KMS-11 (cell line): ENCODE measurements around the gene ARAP3.
A peak's percentile ranks its signal among the peaks of the same experiment; 100 is the strongest.

Source experiments
- H2AFZ ChIP-seq: fragments of 200-600 bp; sonication (generic); 2 replicates; pipeline ENCODE4 v1.6.1; 2016; ENCODE audit warnings: antibody characterized with exemption, mixed run types, low read depth
- H3K27ac ChIP-seq: fragments of 200-600 bp; sonication (generic); 2 replicates; pipeline ENCODE4 v1.6.1; 2016; ENCODE audit warnings: mild to moderate bottlenecking, mixed run types
- H3K27me3 ChIP-seq: fragments of 200-600 bp; sonication (generic); 2 replicates; pipeline ENCODE4 v1.6.1; 2017; ENCODE audit warnings: mild to moderate bottlenecking, low read depth, mixed run types, moderate library complexity; ENCODE audit not compliant: insufficient read depth
- H3K36me3 ChIP-seq: fragments of 200-600 bp; sonication (generic); 2 replicates; pipeline ENCODE4 v1.6.1; 2017; ENCODE audit warnings: mild to moderate bottlenecking, mixed run types; ENCODE audit not compliant: insufficient read depth
- H3K4me1 ChIP-seq: fragments of 200-600 bp; sonication (generic); 2 replicates; pipeline ENCODE4 v1.6.1; 2016; ENCODE audit warnings: mild to moderate bottlenecking, low read depth, mixed run types; ENCODE audit not compliant: poor library complexity, severe bottlenecking
- H3K4me2 ChIP-seq: fragments of 200-600 bp; sonication (generic); 2 replicates; pipeline ENCODE4 v1.7.0; 2016; ENCODE audit warnings: mild to moderate bottlenecking, mixed run types
- H3K4me3 ChIP-seq: fragments of 200-600 bp; sonication (generic); IDR thresholded peaks from 2 replicates; pipeline ENCODE4 v1.6.1; 2017; ENCODE audit warnings: low read depth, low read length, mixed read lengths; ENCODE audit not compliant: insufficient read depth
- H3K79me2 ChIP-seq: fragments of 200-600 bp; sonication (generic); 2 replicates; pipeline ENCODE4 v1.6.1; 2016; ENCODE audit warnings: low read depth, mixed run types; ENCODE audit not compliant: insufficient read depth
- H3K9ac ChIP-seq: fragments of 200-600 bp; sonication (generic); 2 replicates; pipeline ENCODE4 v1.6.1; 2016; ENCODE audit warnings: mild to moderate bottlenecking, mixed run types
- H4K20me1 ChIP-seq: fragments of 200-600 bp; sonication (generic); 2 replicates; pipeline ENCODE4 v1.6.1; 2016; ENCODE audit warnings: mild to moderate bottlenecking, mixed run types; ENCODE audit not compliant: insufficient read depth
- CTCF ChIP-seq: fragments of 200-600 bp; sonication (generic); conservative IDR thresholded peaks from 2 replicates; pipeline ENCODE4 v1.6.1; 2017; ENCODE audit warnings: low read depth, mild to moderate bottlenecking, antibody characterized with exemption, low read length, moderate library complexity, mixed read lengths

Gene ARAP3

GRCh38 chr5:141623186-141623585 lies 58.8 kb downstream of the ARAP3 start:
- Histone ChIP-seq H3K27ac (no peak overlapping the region), H3K36me3 (0 out of 2 replicates have a peak, but pooled peaks cover 4% of the 10 kb centered on the region), H3K4me2 (no peak overlapping the region), H3K9ac (no peak overlapping the region), H3K79me2 (no peaks in the 10 kb centered on the region), H3K4me3 (no peak overlapping the region), H4K20me1 (no peaks in the 10 kb centered on the region), H3K27me3 (no peaks in the 10 kb centered on the region), H2AFZ (no peak overlapping the region), H3K4me1 (peaks cover 18% of the 10 kb centered on the region)
- no peak for TF ChIP-seq CTCF

GRCh38 chr5:141618804-141619554 lies 63.1 kb downstream of the ARAP3 start, which contains the start of gene DIAPH1:
Gene DIAPH1 (minus strand): TSS chr5:141619000. CDS start chr5:141618914, 86 bp downstream.
- Histone ChIP-seq H3K4me3 (no peak within 1 kb of the TSS), H3K79me2 (peaks cover 38% of the 10 kb centered on the region), H3K9ac (peak within 1 kb of the TSS; percentile 72), H4K20me1 (no peaks in the 10 kb centered on the region), H3K27me3 (no peaks in the 10 kb centered on the region), H3K4me2 (peak within 1 kb of the TSS; percentile 68), H3K27ac (peak within 1 kb of the TSS; percentile 54), H3K36me3 (no peaks in the 10 kb centered on the region), H3K4me1 (peaks cover 32% of the 10 kb centered on the region), H2AFZ (peak within 1 kb of the TSS; percentile 73)
- TF ChIP-seq CTCF = peak; percentile 88

GRCh38 chr5:141618030-141618803 lies 63.8 kb downstream of the ARAP3 start:
- H4K20me1 ChIP-seq = no peaks in the 10 kb centered on the region
- H3K27me3 ChIP-seq = no peaks in the 10 kb centered on the region
- peak overlapping the region; percentile 68 for H3K4me2 ChIP-seq
- H3K27ac ChIP-seq = peak overlapping the region; percentile 54
- TF ChIP-seq CTCF = no peak
- H3K4me3 ChIP-seq = no peak overlapping the region
- peaks cover 24% of the 10 kb centered on the region for H3K4me1 ChIP-seq
- H3K79me2 ChIP-seq = peaks cover 46% of the 10 kb centered on the region
- peak overlapping the region; percentile 69; the same call in 1 of the 2 replicates for H2AFZ ChIP-seq
- H3K9ac ChIP-seq = peak overlapping the region; percentile 72
- no peaks in the 10 kb centered on the region for H3K36me3 ChIP-seq

GRCh38 chr5:141617682-141618029 lies 64.4 kb downstream of the ARAP3 start:
- no peaks in the 10 kb centered on the region for H3K36me3 ChIP-seq
- H3K4me2 ChIP-seq = peak overlapping the region; percentile 68
- H3K27ac ChIP-seq = no peak overlapping the region
- no peaks in the 10 kb centered on the region for H4K20me1 ChIP-seq
- peaks cover 21% of the 10 kb centered on the region for H3K4me1 ChIP-seq
- H3K79me2 ChIP-seq = peaks cover 51% of the 10 kb centered on the region
- H2AFZ ChIP-seq = no peak overlapping the region
- no peaks in the 10 kb centered on the region for H3K27me3 ChIP-seq
- no peak for TF ChIP-seq CTCF
- no peak overlapping the region for H3K4me3 ChIP-seq
- H3K9ac ChIP-seq = peak overlapping the region; percentile 72; the same call in 1 of the 2 replicates
